ENCODE measurements around the gene RPS14. TPM values are rescaled to one million over a fixed set of nuclear protein-coding genes. Genes with fewer than 3 reads are reported as not detected.

The RPS14 gene
- total and polyA plus RNA-seq, 2 donors from 2014 or later, result 1,504 to 1,994 TPM

- H3K4me1 ChIP-seq (ENCODE audit: control insufficient read depth in 2 of 3, insufficient read depth in 2 of 3, low read depth in 1 of 3, low read length in 3 of 3), result peaks cover 0 to 24% (median 17%) of the 10 kb centered on the region in 3 donors
- intact Hi-C loops (cut with DNase I), result no loop called here
- FAIRE-seq, result no peak
Observed at GRCh38 chr5:150413176-150413901, 36.2 kb downstream of the RPS14 start.

GRCh38 chr5:150412319-150413175, 37.0 kb downstream of the RPS14 start, which contains the start of gene CD74:
CD74 (minus strand) TSS chr5:150412910; CDS start chr5:150412749, 161 bp downstream.
- intact Hi-C loops (cut with DNase I), result no loop called here
- FAIRE-seq (peak; percentile 8), DNase-seq (peak; percentile 87 to 95 (median 93))
- Histone ChIP-seq H3K27ac (ENCODE audit: low read depth in 2 of 2, low read length in 2 of 2) (peak within 1 kb of the TSS; percentile 84 to 98), H3K36me3 (ENCODE audit: control insufficient read depth in 2 of 3, insufficient read depth in 3 of 3, low read length in 3 of 3) (no peaks in the 10 kb centered on the region), H3K4me1 (ENCODE audit: control insufficient read depth in 2 of 3, insufficient read depth in 2 of 3, low read depth in 1 of 3, low read length in 3 of 3) (peaks cover 0 to 24% (median 17%) of the 10 kb centered on the region in 3 donors), H3K27me3 (ENCODE audit: control insufficient read depth, insufficient read depth, low read length) (no peaks in the 10 kb centered on the region), H3K9ac (ENCODE audit: low read length in 3 of 3) (peak within 1 kb of the TSS; percentile 44 to 80 (median 79)), H3K9me3 (ENCODE audit: control insufficient read depth in 2 of 3, insufficient read depth in 1 of 3, low read length in 3 of 3) (no peaks in the 10 kb centered on the region), H3K4me3 (ENCODE audit: low read length in 3 of 3) (peak within 1 kb of the TSS; percentile 67 to 92 (median 79))
- TF ChIP-seq CTCF (IDR thresholded peaks at IDR 0.05; ENCODE audit: borderline replicate concordance, extremely low read depth, insufficient read depth), result no peak

More at GRCh38 chr5:150413176-150413901, 36.2 kb downstream of the RPS14 start:
- TF ChIP-seq CTCF (IDR thresholded peaks at IDR 0.05; ENCODE audit: borderline replicate concordance, extremely low read depth, insufficient read depth), result no peak
- H3K9ac ChIP-seq (ENCODE audit: low read length in 3 of 3), result peak overlapping the region; percentile 44 to 79 (median 53)
- H3K27ac ChIP-seq (ENCODE audit: low read depth in 2 of 2, low read length in 2 of 2), result peak overlapping the region; percentile 81 to 98
- peak overlapping the region; percentile 67 to 92 (median 79) for H3K4me3 ChIP-seq (ENCODE audit: low read length in 3 of 3)
- DNase-seq, result no peak
- no peaks in the 10 kb centered on the region for H3K9me3 ChIP-seq (ENCODE audit: control insufficient read depth in 2 of 3, insufficient read depth in 1 of 3, low read length in 3 of 3)
- no peaks in the 10 kb centered on the region for H3K36me3 ChIP-seq (ENCODE audit: control insufficient read depth in 2 of 3, insufficient read depth in 3 of 3, low read length in 3 of 3)
- no peaks in the 10 kb centered on the region for H3K27me3 ChIP-seq (ENCODE audit: control insufficient read depth, insufficient read depth, low read length)

GRCh38 chr5:150411245-150411979, 38.1 kb downstream of the RPS14 start:
- Histone ChIP-seq H3K36me3 (ENCODE audit: control insufficient read depth in 2 of 3, insufficient read depth in 3 of 3, low read length in 3 of 3) (peaks cover 0 to 2% (median 1%) of the 10 kb centered on the region in 3 donors), H3K9me3 (ENCODE audit: control insufficient read depth in 2 of 3, insufficient read depth in 1 of 3, low read length in 3 of 3) (no peaks in the 10 kb centered on the region), H3K4me1 (ENCODE audit: control insufficient read depth in 2 of 3, insufficient read depth in 2 of 3, low read depth in 1 of 3, low read length in 3 of 3) (peaks cover 0 to 31% (median 17%) of the 10 kb centered on the region in 3 donors), H3K27me3 (ENCODE audit: control insufficient read depth, insufficient read depth, low read length) (no peaks in the 10 kb centered on the region), H3K9ac (ENCODE audit: low read length in 3 of 3) (peak overlapping the region; percentile 12 to 80 (median 27)), H3K27ac (ENCODE audit: low read depth in 2 of 2, low read length in 2 of 2) (peak overlapping the region; percentile 84 to 98), H3K4me3 (ENCODE audit: low read length in 3 of 3) (peak overlapping the region; percentile 67 to 92 (median 79))
- FAIRE-seq, result no peak
- intact Hi-C loops (cut with DNase I), result no loop called here
- TF ChIP-seq CTCF (IDR thresholded peaks at IDR 0.05; ENCODE audit: borderline replicate concordance, extremely low read depth, insufficient read depth), result no peak
- DNase-seq, result peak in 1 of 5 donors; percentile 39
